ENCODE measurements around the gene ATXN2.
"Not testable (repeated sequence)": the region's sequence is repeated elsewhere in the genome, so short reads cannot be mapped to it uniquely, and the experiment has no call there.

The ATXN2 gene

DNA sequence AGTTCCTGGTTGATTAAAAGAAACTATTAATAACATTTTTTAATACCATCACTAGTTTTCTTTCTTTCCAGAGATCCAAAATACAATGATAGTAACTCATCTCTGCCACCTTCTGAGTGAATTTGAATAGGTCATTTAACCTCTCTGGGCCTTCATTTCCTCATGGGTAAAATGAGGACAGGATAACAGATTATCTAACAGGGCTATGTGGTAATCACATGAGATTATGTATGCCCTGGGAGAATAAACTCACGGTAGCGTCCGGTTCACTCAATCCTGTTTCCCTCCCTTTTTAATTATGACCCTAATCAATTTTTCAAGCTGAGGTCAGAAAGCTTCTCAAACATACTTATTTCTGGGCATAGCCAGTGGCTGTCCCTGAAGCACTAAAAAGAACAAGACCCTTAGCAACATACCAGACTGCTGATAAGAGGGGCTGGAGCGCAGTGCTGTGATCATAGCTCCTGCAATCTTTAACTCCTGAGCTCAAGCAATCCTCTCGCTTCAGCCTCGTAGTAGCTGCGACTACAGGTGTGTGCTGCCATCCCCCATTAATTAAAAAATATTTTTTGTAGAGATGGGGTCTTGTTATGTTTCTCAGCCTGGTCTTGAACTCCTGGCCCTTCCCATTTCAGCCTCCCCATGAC, 24.2 kb downstream of the ATXN2 start:
- DNase-seq (ENCODE audit: low read depth in 2 of 2): no peak

DNA sequence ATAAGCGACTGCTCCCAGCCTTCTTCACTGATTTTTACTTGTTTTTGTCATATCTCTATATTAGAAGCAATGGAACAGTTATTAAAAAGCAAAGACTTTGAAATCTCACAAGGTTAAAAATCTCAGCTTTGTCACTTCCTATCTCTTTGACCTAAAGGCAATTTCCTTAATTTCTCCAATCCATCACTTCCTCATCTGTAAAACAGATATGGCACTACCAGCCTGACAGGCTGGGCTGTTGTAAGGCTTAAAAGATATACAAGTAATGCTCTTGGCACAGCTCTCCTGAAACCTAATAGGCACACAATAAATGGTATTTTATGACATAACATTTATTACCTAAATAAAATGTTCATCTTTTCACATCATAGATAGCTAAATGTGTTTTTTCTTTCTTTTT, 25.6 kb downstream of the ATXN2 start:
- DNase-seq (ENCODE audit: low read depth in 2 of 2): no peak

DNA sequence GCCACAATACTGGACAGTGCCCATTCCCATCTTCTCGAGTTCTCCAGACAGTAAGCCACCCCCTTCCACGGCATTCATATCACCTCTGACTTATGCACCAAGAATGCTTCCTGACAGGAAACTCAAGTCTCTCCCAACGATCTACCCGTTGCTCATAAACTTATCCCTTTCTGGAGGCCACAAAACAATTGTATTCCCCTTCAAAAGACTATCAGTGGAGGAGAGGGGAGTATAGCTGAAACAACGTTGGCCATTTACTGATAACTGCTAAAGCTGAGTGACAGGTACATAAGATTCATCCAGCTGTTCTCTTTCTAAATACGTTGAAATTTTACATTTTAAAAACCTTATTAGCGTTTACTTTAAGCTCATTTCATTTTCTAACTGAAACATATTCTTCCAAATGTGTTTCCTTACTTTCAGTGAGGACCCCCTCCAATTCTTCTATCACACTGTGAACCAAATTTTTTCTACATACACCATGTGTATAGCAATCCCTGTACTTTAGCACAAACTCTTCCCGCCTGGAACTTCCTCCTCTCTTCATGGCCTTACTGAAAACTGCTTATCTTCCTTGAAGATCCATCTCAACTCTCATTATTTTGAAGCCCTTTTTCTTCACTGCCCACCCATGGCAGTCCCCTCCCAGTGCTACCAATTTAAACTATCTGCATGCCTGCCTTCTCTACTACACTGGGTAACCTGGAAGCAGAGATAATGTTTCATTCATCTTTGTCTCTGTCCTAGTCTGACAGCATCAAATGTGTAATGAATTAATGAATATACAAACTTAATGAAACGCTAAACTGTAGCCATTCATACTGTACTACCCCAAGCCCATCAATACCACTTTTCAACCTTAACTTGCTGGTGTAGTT, 28.8 kb downstream of the ATXN2 start:
- DNase-seq (ENCODE audit: low read depth in 2 of 2): no peak

DNA sequence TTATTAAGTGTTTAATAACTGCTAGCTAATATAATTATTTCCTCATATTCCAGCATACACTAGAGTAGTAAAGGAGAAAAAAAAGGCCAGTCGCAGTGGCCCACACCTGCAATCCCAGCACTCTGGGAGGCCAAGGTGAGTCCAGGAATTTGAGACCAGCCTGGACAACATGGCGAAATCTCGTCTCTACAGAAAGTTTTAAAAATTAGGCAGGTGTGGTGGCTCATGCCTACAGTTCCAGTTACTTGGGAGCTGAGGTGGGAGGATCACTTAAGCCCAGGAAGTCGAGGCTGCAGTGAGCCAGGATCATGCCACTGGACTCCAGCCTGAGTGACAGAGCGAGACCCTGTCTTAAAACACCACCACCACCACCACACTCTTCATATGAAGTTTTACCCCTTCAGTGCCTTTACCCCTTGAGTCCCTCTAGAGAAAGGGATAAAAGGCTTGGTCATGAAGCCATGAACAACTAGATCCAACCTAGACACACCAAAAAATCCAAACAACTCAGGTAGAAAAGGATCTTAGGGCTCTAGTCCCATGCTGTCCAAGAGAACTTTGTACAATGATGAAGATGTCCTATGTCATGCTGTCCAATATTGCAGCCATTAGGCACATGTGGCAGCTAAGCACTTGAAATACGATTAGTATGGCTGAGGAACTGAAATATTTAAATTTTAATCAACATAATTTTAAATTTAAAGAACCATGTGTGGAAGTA, 29.6 kb downstream of the ATXN2 start:
- DNase-seq (ENCODE audit: low read depth in 2 of 2): no peak

DNA sequence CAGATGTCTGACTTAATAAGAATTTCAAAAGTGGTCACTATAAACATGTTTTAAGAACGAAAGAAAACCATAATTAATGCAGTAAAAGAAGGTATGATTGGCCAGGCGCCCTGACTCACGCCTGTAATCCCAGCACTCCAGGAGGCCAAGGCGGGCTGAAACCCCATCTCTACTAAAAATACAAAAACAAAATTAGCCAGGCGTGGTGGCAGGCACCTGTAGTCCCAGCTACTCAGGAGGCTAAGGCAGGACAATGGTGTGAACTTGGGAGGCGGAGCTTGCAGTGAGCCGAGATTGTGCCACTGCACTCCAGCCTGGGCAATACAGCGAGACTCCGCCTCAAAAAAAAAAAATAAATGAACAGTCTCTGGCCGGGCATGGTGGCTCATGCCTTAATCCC, 38.3 kb downstream of the ATXN2 start:
- not testable (repeated sequence) for DNase-seq (ENCODE audit: low read depth in 2 of 2)

DNA sequence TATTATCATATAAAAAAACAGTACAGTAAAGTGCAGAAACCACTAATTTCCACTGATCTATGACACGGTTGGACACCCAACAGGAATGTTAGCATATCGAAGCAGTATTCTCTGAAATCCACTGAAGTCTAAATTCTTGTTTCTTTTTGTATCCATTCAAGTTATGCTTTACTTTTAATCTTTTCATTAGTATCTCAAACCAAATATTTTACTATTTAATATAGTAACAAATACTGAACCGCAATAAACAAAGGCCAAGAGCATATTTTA, 41.1 kb downstream of the ATXN2 start:
- DNase-seq (ENCODE audit: low read depth in 2 of 2): no peak

DNA sequence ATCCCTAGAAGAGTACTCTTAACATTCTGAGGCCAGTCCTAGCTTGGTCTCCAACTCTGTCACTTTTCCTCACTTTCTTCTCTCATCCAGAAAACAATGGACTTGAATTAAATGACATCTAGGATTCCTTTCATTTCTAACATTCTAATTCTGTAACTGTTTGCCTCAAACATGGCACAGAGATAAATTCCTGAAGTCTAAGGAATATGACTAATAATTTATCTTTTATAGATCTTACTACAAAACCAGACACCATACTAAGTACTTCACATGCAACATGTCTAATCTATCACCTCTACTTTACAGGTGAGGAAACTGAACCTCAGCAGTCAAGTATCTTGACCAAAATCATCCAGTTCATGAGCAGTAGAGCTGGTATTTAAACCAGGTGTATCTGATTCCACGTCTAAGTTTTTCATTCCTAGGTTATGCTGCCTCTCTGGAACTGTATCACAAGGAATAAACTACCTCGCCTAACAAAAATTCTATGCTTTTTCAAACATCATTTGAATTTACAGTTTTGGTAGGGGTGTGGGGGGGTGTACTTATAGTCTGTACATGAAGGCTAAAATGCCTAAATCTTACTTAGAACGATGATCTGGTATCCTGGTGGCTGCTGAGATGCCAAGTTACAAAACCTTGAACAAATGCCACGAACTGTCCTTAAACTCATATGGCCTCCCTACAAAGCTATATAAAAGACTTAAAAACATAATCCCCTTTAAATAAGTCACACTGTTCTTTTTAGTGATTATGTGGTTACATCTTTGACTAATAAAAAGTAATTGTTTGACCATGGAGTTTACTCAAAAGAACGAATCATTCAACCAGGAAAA, 41.6 kb downstream of the ATXN2 start:
- DNase-seq (ENCODE audit: low read depth in 2 of 2): no peak

DNA sequence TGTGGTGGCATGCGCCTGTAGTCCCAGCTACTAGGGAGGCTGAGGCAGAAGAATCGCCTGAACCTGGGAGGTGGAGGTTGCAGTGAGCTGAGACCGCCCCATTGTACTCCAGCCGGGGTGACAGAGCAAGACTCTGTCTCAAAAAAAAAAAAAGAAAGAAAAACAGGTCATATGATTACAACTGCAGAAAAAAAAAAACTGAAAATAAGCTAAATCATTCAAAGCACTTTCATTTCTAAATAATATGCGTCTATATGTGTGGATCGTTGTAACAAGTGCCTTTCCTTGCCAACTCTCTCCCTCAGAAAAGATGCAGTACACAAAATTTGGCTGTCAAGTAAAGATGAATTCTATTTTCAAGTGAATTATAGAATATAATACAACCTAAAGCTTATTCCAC, 42.4 kb downstream of the ATXN2 start:
- no peak for DNase-seq (ENCODE audit: low read depth in 2 of 2)

DNA sequence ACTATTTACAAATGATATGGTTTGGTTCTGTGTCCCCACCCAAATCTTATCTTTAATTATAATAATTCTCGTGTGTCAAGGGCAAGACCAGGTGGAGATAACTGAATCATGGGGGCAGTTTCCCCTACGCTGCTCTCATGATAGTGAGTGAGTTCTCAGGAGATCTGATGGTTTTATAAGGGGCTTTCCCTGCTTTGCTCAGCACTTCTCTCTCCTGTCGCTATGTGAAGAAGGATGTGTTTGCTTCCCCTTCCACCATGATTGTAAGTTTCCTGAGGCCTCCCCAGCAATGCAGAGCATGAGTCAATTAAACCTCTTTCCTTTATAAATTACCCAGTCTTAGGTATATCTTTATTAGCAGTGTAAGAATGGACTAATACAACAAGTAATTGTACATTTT, 43.8 kb downstream of the ATXN2 start:
- not testable (repeated sequence) for DNase-seq (ENCODE audit: low read depth in 2 of 2)

DNA sequence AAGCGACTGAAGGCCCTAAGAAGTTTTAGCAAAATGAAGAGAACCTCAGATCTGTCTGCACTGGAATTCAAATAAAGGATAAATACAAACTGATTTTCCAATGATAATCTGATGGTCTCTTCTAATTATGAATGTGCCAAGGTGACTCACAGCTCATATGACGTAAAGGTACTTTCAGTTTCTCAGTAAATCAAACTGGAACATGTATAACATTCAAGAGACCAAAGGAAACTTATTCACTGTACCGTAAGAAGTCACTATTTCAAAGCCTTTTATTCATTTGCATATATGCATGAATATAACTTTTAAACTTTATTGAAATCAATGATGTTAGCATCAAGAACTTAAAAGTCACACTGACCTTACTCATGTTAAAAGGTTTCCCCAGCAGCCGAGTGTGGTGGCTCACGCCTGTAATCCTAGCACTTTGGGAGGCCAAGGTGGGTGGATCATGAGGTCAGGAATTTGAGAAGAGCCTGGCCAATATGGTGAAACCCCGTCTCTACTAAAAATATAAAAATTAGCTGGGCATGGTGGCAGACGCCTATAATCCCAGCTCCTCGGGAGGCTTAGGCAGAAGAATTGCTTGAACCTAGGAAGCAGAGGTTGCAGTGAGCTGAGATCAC, 52.2 kb downstream of the ATXN2 start:
- DNase-seq (ENCODE audit: low read depth in 2 of 2): peak in 1 of 2 donors; percentile 3

DNA sequence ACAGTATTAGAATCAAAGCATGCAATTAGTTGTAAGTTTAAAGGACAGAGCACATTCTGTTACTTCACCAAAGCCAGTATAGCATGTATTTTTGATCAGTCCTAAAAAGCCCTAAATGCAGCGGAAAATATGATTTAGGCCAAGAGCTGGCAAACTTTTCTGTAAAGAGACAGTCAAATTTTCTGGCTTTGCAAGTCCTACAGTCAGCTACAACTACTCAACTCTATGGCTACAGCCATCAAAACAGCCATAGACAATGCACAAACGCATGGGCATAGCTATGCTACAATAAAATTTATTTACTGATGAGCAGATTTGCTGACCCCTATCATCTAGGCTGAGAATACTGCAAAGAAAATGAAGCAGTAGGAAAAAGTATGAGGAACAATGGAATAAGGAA, 52.9 kb downstream of the ATXN2 start:
- DNase-seq (ENCODE audit: low read depth in 2 of 2): no peak

DNA sequence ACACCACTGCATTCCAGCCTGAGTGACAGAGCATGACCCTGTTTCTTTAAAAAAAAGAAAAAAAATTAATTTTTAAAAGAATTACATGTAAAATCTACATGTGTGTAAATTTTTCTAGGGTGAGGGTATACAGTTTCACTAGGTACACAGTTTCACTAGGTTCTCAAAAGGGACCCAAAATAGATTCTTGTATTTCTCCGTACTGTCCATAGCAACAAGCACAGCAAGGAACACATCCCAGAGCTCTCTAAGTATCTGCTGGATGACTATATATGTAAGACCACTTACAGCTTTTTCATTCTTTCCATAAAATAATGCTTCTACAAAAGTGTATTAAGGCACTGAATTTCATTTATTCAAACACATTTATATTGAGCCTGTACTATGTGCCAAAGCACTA, 55.1 kb downstream of the ATXN2 start:
- DNase-seq (ENCODE audit: low read depth in 2 of 2): no peak

DNA sequence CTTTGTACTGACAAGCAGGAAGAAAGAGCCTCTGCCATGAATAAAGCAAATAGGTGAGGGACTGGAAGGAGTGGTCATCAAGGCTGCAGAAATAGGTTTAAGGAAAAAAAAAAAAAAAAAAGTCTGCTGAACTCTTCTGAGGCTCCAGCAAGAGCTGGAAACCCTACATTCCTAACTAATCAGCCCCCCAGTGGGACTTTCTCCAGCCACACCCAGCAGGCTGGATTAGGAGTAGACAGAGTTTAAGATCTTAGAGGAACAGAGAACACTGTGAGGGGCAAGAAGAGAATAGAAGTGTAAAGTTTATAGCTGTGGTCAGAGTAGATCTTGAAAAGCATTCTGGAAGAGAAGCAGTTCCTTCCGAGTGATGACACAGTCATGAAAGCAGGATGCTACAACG, 66.4 kb downstream of the ATXN2 start:
- no peak for DNase-seq (ENCODE audit: low read depth in 2 of 2)

DNA sequence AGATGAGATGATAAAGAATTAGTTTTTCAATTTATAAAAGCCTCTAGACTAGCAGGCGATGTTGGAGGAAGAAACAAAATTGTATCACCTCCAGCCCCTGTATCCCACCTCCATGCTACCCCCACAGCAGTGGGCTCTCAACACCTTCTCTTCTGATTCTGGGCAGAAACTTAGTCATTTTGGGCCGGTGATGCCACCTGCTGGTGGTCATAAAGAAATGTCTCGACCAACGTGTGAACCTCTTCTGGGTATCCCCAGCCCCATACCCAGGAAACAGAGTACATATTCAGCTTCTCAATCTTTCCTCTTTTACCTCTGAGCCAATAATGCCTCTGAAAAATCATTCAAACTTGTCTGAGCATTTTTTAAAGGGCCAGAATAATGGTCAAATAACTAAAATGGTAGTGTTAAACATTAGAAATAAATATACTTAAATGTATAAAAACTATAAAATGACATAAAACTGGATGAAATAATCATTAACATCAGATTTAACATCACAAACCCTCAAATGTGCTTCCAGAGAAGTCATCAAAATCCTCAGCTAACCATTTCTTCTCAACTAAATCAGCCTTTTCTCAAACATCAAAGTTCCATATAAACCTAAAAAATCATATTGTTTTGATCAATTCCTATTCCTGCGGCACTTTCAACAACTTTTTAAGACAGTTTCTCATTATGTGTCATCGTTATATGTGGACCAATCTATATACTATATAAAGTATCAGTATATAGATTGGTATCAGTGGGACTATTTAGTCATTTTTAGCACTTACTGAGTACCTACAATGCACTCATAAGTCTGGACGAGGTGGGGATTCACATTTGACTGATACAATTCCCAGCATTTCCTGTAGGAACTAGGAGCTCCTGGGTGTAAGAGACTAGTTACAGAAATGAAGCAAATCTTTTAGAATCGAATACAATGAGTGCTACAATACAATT, 69.4 kb downstream of the ATXN2 start:
- DNase-seq (ENCODE audit: low read depth in 2 of 2): peak; percentile 38 to 41

DNA sequence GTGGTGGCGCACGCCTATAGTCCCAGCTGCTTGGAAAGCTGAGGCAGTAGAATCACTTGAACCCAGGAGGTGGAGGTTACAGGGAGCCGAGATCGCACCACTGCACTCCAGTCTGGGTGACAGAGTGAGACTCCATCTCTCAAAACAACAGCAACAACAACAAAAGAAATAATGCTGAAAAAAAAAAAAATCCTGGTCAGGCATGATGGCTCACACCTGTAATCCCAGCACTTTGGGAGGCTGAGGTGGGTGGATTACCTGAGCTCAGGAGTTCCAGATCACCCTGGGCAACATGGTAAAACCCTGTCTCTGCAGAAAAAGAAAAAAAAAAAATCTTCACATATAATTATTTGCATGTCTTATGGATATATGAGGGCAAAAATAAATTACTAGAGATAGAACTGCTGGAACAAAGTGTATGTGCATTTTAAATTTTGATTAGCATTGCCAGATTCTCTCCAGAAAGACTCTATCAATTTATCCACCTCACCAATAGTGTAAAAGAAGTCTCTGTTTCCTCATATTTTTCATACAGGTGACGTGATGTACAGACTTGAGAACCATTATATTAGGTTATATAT, 75.4 kb downstream of the ATXN2 start:
- DNase-seq (ENCODE audit: low read depth in 2 of 2): no peak

DNA sequence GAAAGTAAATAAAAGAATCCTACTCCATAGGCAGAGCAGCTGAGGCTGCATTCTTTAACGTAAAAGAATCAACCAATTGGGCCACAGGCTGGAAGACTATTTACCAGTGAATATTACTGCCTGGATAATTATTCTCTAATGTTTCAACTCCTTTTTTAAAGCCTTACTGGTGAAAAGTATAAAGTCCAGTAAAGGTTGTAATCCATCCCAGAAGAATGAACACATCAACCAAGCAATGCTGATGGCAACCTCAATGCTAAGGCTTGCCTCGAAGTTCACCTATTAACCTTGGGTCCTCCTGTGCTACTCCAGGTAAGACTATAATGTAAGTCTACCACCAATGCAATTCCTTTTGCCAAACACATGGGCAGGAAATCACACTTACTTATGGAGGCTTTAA, 77.3 kb downstream of the ATXN2 start:
- DNase-seq (ENCODE audit: low read depth in 2 of 2): no peak

DNA sequence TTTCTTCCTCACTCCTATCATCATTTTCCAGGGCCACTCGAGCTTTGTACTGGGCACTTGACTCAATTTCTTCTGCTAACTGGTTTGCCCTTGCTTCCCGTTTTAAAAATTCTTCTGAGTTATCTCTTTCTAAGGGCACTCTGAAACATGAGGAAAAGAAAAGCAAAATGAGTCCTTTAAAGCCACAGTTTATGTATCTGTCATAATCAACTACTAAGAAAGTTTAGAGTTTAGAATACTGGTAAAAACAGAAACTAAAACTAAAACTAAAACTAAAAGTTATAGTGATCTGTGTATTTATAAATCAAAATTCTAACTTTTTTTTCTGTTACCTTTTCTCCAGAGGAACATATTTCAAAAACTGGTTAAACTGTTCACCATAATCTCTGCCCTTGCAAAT, 79.2 kb downstream of the ATXN2 start:
- no peak for DNase-seq (ENCODE audit: low read depth in 2 of 2)

DNA sequence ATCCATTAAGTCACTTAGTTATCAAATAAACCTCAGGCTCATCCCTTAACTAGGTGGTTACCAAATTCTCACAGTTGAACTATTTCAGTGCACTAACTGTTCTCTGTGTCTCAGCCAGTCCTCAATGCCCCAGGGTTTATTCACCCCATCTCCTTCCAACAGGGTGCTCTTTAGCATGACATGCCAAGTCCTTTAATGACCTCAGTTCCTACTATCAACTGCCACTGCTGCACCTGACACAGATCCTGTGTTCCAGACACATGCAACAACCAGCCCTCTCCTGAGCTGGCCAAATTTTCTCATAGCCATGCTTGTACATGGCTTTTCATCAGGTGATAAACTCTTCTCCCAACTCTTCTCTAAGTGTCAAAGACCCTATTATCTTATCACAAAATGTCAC, 80.0 kb downstream of the ATXN2 start:
- no peak for DNase-seq (ENCODE audit: low read depth in 2 of 2)

DNA sequence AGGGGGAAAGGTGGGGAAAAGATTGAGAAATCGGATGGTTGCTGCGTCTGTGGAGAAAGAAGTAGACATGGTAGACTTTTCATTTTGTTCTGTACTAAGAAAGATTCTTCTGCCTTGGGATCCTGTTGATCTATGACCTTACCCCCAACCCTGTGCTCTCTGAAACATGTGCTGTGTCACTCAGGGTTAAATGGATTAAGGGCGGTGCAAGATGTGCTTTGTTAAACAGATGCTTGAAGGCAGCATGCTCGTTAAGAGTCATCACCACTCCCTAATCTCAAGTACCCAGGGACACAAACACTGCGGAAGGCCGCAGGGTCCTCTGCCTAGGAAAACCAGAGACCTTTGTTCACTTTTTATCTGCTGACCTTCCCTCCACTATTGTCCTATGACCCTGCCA, 91.4 kb downstream of the ATXN2 start:
- not testable (repeated sequence) for DNase-seq (ENCODE audit: low read depth in 2 of 2)

DNA sequence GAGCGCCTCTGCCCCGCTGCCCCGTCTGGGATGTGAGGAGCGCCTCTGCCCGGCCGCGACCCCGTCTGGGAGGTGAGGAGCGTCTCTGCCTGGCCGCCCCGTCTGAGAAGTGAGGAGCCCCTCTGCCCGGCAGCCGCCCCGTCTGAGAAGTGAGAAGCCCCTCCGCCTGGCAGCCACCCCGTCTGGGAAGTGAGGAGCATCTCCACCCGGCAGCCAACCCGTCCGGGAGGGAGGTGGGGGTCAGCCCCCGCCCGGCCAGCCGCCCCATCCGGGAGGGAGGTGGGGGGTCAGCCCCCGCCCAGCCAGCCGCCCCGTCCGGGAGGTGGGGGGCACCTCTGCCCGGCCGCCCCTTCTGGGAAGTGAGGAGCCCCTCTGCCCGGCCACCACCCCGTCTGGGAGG, 91.9 kb downstream of the ATXN2 start:
- not testable (repeated sequence) for DNase-seq (ENCODE audit: low read depth in 2 of 2)

All from stimulated activated CD4-positive, alpha-beta T cell treated with anti-CD3 and anti-CD28 coated beads, Interleukin-4, amount 100 ng/mL, for 48 hours (primary cell).